D341Med (cell line): ENCODE data around the gene PNPLA2.

Experiments
- DNase-seq: peaks from one replicate; pipeline ENCODE4 v3.0.0; 2012; ENCODE audit warnings: low spot score

The PNPLA2 gene

GRCh38 chr11:844693-845644, 26.3 kb downstream of the PNPLA2 start:
- DNase-seq: no peak

GRCh38 chr11:845872-846495, 27.3 kb downstream of the PNPLA2 start:
- no peak for DNase-seq

- no peak for DNase-seq
Observed at GRCh38 chr11:846496-847098, 27.9 kb downstream of the PNPLA2 start.

GRCh38 chr11:847876-848275, 29.2 kb downstream of the PNPLA2 start:
- DNase-seq: no peak

- peak; percentile 85 for DNase-seq
Observed at GRCh38 chr11:848380-848931, 29.7 kb downstream of the PNPLA2 start.

GRCh38 chr11:849104-849824, 30.6 kb downstream of the PNPLA2 start:
- peak; percentile 90 for DNase-seq

GRCh38 chr11:849951-850774, 31.4 kb downstream of the PNPLA2 start:
- DNase-seq: no peak

- peak; percentile 70 for DNase-seq
Observed at GRCh38 chr11:850775-851763, 32.4 kb downstream of the PNPLA2 start.

- no peak for DNase-seq
Observed at GRCh38 chr11:852762-853161, 34.0 kb downstream of the PNPLA2 start.

GRCh38 chr11:853682-854448, 35.2 kb downstream of the PNPLA2 start:
- no peak for DNase-seq

- no peak for DNase-seq
Observed at GRCh38 chr11:854601-855329, 36.1 kb downstream of the PNPLA2 start.

GRCh38 chr11:855330-855674, 36.6 kb downstream of the PNPLA2 start:
- no peak for DNase-seq

- DNase-seq: no peak
Observed at GRCh38 chr11:855796-856195, 37.1 kb downstream of the PNPLA2 start.

- DNase-seq: no peak
Observed at GRCh38 chr11:856397-856796, 37.7 kb downstream of the PNPLA2 start.

- DNase-seq: no peak
Observed at GRCh38 chr11:858053-858761, 39.5 kb downstream of the PNPLA2 start.

GRCh38 chr11:858762-859339, 40.1 kb downstream of the PNPLA2 start:
- DNase-seq: no peak

- DNase-seq: peak; percentile 93
Observed at GRCh38 chr11:859394-860131, 40.8 kb downstream of the PNPLA2 start.
